Effector memory CD8-positive, alpha-beta T cell (primary cell): Measurements from ENCODE around the gene GTF2H2.
"Not testable (repeated sequence)": the region's sequence is repeated elsewhere in the genome, so short reads cannot be mapped to it uniquely, and the experiment has no call there.

Source experiments
- ATAC-seq: fragments of 150-1000 bp; cut with Tn5 transposase; replicated peaks from 2 replicates; pipeline ENCODE4 v1.10.0; 2021; ENCODE audit warnings: mild to moderate bottlenecking, moderate library complexity
- DNase-seq, 3 experiments: peaks; one replicate each; pipeline ENCODE4 v3.0.0; 2021
- H3K27ac Mint-ChIP-seq, 2 donors: one replicate each; pipeline ENCODE4 v1.8.0; 2022; ENCODE audit warnings: mild to moderate bottlenecking in 2 of 2, mixed read lengths in 2 of 2, moderate library complexity in 2 of 2
- H3K27me3 Mint-ChIP-seq, 2 donors: one replicate each; pipeline ENCODE4 v1.8.0; 2022; ENCODE audit warnings: mixed read lengths in 2 of 2
- H3K36me3 Mint-ChIP-seq: one replicate; pipeline ENCODE4 v1.8.0; 2022; ENCODE audit warnings: mild to moderate bottlenecking, moderate library complexity, mixed read lengths; ENCODE audit not compliant: insufficient read depth
- H3K4me1 Mint-ChIP-seq, 2 donors: one replicate each; pipeline ENCODE4 v1.8.0; 2022; ENCODE audit warnings: low read depth in 2 of 2, mixed read lengths in 2 of 2
- H3K4me3 Mint-ChIP-seq, 2 donors: one replicate each; pipeline ENCODE4 v1.8.0; 2022; ENCODE audit warnings: mild to moderate bottlenecking in 2 of 2, mixed read lengths in 2 of 2, moderate library complexity in 2 of 2
- H3K9me3 Mint-ChIP-seq, 2 donors: one replicate each; pipeline ENCODE4 v1.8.0; 2022; ENCODE audit warnings: mixed read lengths in 2 of 2
- total RNA-seq, 9 experiments: gene quantifications; one replicate each; lab custom pipeline; 2026; lab: John Stamatoyannopoulos, UW

The GTF2H2 gene
- 1.3 to 18.0 (median 6.8) reads per million in 9 experiments for total RNA-seq

GRCh38 chr5:71067262-71067928 is at the start of gene GTF2H2:
Gene GTF2H2 (minus strand): TSS chr5:71067676. CDS start chr5:71062763, 4,913 bp downstream.
- not testable (repeated sequence) for H3K27me3 Mint-ChIP-seq

GRCh38 chr5:71109730-71110275 is 42.3 kb upstream of the GTF2H2 start:
- not testable (repeated sequence) for H3K27ac Mint-ChIP-seq, H3K4me3 Mint-ChIP-seq, DNase-seq, H3K4me1 Mint-ChIP-seq, H3K9me3 Mint-ChIP-seq, H3K27me3 Mint-ChIP-seq, H3K36me3 Mint-ChIP-seq, ATAC-seq

More at GRCh38 chr5:71067262-71067928, at the start of gene GTF2H2:
- peak; percentile 99 for ATAC-seq
- DNase-seq, H3K4me3 Mint-ChIP-seq, H3K27ac Mint-ChIP-seq, H3K4me1 Mint-ChIP-seq, H3K36me3 Mint-ChIP-seq, H3K9me3 Mint-ChIP-seq: not testable (repeated sequence)

- not testable (repeated sequence) for H3K27me3 Mint-ChIP-seq, H3K36me3 Mint-ChIP-seq
Observed at GRCh38 chr5:71099996-71100395, 32.5 kb upstream of the GTF2H2 start.

GRCh38 chr5:71097930-71098203 is 30.4 kb upstream of the GTF2H2 start:
- not testable (repeated sequence) for H3K27me3 Mint-ChIP-seq, H3K36me3 Mint-ChIP-seq, H3K4me1 Mint-ChIP-seq, H3K4me3 Mint-ChIP-seq, H3K9me3 Mint-ChIP-seq, ATAC-seq, DNase-seq
- peak overlapping the region in 1 of 2 donors; percentile 30 for H3K27ac Mint-ChIP-seq

More at GRCh38 chr5:71099996-71100395, 32.5 kb upstream of the GTF2H2 start:
- H3K27ac Mint-ChIP-seq, H3K9me3 Mint-ChIP-seq, DNase-seq, ATAC-seq, H3K4me3 Mint-ChIP-seq, H3K4me1 Mint-ChIP-seq: not testable (repeated sequence)

- H3K4me3 Mint-ChIP-seq, ATAC-seq, H3K4me1 Mint-ChIP-seq, H3K36me3 Mint-ChIP-seq, DNase-seq, H3K9me3 Mint-ChIP-seq, H3K27ac Mint-ChIP-seq, H3K27me3 Mint-ChIP-seq: not testable (repeated sequence)
Observed at GRCh38 chr5:71097173-71097929, 29.9 kb upstream of the GTF2H2 start.

GRCh38 chr5:71089773-71090172 is 22.3 kb upstream of the GTF2H2 start:
- not testable (repeated sequence) for ATAC-seq, H3K9me3 Mint-ChIP-seq, H3K4me3 Mint-ChIP-seq

GRCh38 chr5:71088754-71089153 is 21.3 kb upstream of the GTF2H2 start:
- not testable (repeated sequence) for H3K9me3 Mint-ChIP-seq, H3K27me3 Mint-ChIP-seq, H3K27ac Mint-ChIP-seq, ATAC-seq, H3K4me3 Mint-ChIP-seq, H3K4me1 Mint-ChIP-seq, H3K36me3 Mint-ChIP-seq, DNase-seq

More at GRCh38 chr5:71089773-71090172, 22.3 kb upstream of the GTF2H2 start:
- not testable (repeated sequence) for H3K36me3 Mint-ChIP-seq, DNase-seq, H3K27ac Mint-ChIP-seq, H3K4me1 Mint-ChIP-seq, H3K27me3 Mint-ChIP-seq

GRCh38 chr5:71086145-71086544 is 18.7 kb upstream of the GTF2H2 start:
- not testable (repeated sequence) for H3K4me1 Mint-ChIP-seq, H3K4me3 Mint-ChIP-seq, ATAC-seq, H3K9me3 Mint-ChIP-seq, H3K27me3 Mint-ChIP-seq, H3K27ac Mint-ChIP-seq, DNase-seq, H3K36me3 Mint-ChIP-seq

- not testable (repeated sequence) for H3K27me3 Mint-ChIP-seq, H3K9me3 Mint-ChIP-seq, H3K4me3 Mint-ChIP-seq, H3K4me1 Mint-ChIP-seq, DNase-seq, H3K27ac Mint-ChIP-seq, H3K36me3 Mint-ChIP-seq, ATAC-seq
Observed at GRCh38 chr5:71084280-71085063, 17.0 kb upstream of the GTF2H2 start.

GRCh38 chr5:71082898-71083297 is 15.4 kb upstream of the GTF2H2 start:
- not testable (repeated sequence) for H3K4me1 Mint-ChIP-seq, H3K4me3 Mint-ChIP-seq, H3K27ac Mint-ChIP-seq, ATAC-seq, DNase-seq, H3K9me3 Mint-ChIP-seq, H3K36me3 Mint-ChIP-seq, H3K27me3 Mint-ChIP-seq

GRCh38 chr5:71082340-71082739 is 14.9 kb upstream of the GTF2H2 start:
- H3K4me3 Mint-ChIP-seq, H3K27ac Mint-ChIP-seq, ATAC-seq, H3K9me3 Mint-ChIP-seq, H3K27me3 Mint-ChIP-seq, H3K4me1 Mint-ChIP-seq, H3K36me3 Mint-ChIP-seq, DNase-seq: not testable (repeated sequence)

- H3K27ac Mint-ChIP-seq, ATAC-seq, H3K27me3 Mint-ChIP-seq, H3K9me3 Mint-ChIP-seq, H3K36me3 Mint-ChIP-seq, DNase-seq, H3K4me3 Mint-ChIP-seq, H3K4me1 Mint-ChIP-seq: not testable (repeated sequence)
Observed at GRCh38 chr5:71061322-71061721, 6.2 kb downstream of the GTF2H2 start.

GRCh38 chr5:71059426-71059825 is 8.1 kb downstream of the GTF2H2 start:
- H3K27me3 Mint-ChIP-seq: not testable (repeated sequence)

More at GRCh38 chr5:71059426-71059825, 8.1 kb downstream of the GTF2H2 start:
- H3K36me3 Mint-ChIP-seq, H3K4me1 Mint-ChIP-seq, H3K27ac Mint-ChIP-seq, H3K4me3 Mint-ChIP-seq, H3K9me3 Mint-ChIP-seq, ATAC-seq, DNase-seq: not testable (repeated sequence)
